ENCODE measurements around the gene OTOG. TPM values are rescaled to one million over a fixed set of nuclear protein-coding genes. Genes with fewer than 3 reads are reported as not detected.

Gene OTOG
- total RNA-seq, 1 donor, result not detected

- TF ChIP-seq CTCF (IDR thresholded peaks at IDR 0.05; ENCODE audit: insufficient read depth, low read length), result peak; percentile 8
- H3K4me3 ChIP-seq (ENCODE audit: low read depth, low read length), result no peak overlapping the region
- no peak for DNase-seq (ENCODE audit: low read depth)
These were observed 50.7 kb downstream of the OTOG start for GRCh38 chr11:17597770-17598169.

DNA sequence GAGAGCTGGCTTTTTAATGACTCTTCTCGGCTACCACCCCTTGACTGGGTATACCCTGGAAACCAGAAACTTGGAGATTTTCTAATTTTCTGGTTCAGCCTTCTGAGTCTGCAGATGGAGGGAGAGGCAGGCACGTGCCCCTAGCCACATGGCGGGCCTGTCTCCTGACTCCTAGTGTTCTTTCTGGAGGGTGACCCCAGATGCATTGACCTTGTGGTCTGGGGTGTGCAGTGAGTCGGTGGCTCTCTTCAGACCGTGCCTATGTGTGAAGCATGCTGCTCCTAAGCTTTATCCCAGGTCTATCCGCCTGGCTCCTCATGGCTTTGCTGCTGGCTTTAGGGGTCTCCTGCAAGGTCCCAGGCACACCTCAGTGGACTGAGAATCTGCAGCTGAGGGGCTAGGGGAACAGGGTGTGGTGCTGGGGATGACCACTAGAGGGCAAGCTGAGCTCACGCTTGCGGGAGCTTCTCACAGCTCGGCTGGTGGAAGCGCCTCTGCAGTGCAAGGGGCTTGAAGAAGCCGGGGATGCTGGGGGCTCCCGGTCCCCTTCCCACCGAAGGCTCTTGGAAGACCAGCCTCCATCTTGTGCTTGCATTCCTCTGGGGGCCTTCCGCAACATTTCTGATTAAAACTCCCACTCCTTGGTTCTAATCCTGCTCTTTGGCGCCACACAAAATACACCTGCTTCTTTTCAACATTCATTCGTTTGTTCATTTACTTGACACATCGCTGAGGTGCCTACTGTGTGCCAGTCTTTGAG, 51.8 kb downstream of the OTOG start:
- H3K4me3 ChIP-seq (ENCODE audit: low read depth, low read length), result no peak overlapping the region
- TF ChIP-seq CTCF (IDR thresholded peaks at IDR 0.05; ENCODE audit: insufficient read depth, low read length), result peak; percentile 98
- DNase-seq (ENCODE audit: low read depth), result peak; percentile 63

GRCh38 chr11:17599460-17599925, 52.4 kb downstream of the OTOG start:
- no peak overlapping the region for H3K4me3 ChIP-seq (ENCODE audit: low read depth, low read length)
- no peak for TF ChIP-seq CTCF (IDR thresholded peaks at IDR 0.05; ENCODE audit: insufficient read depth, low read length)
- no peak for DNase-seq (ENCODE audit: low read depth)

DNA sequence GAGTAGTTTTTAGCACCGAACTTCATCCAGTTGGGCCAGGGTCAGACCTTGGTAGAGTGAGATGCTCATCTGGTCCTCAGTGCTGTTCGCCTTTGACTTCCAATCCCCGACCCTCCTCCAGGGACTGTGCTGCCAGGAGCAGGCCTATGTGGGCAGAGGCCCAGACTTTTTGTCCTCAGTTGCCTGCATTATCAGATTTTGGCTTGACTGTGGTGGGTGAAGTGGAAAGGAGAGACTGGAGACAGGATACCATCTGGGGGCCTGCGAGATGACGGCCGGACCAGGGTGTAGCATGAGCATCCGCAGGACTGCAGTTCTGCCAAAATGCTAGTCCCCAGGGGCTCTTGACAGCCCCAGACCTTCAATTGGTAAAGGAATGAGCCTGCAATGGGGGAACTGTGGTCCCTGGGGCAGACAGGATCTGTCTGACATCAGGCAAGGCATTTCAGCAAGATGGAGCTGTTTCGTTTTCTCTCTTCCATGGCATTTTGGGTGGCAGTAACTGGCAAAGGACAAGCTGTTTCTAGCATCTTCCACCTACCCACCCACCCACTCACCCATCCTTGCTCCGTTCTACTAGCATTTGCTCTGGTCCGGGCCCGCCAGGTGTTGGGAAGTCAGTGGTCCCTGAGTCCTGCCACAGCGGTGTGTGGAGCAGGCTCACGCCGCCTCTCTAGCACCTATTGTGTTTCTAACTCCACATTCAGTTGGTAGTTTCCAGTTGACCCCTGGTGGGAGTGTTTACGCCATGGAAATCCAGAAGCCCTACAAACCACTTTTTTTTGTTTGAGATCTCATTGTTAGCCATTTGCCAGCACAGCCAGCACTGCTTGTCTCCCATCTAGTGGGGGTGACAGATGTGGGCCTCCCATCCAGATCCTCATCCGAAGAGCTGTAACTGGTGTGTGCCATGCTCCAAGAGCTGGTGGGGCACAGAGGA, 53.5 kb downstream of the OTOG start:
- TF ChIP-seq CTCF (IDR thresholded peaks at IDR 0.05; ENCODE audit: insufficient read depth, low read length), result no peak
- DNase-seq (ENCODE audit: low read depth), result no peak
- no peak overlapping the region for H3K4me3 ChIP-seq (ENCODE audit: low read depth, low read length)

- no peak overlapping the region for H3K4me3 ChIP-seq (ENCODE audit: low read depth, low read length)
- DNase-seq (ENCODE audit: low read depth), result no peak
- no peak for TF ChIP-seq CTCF (IDR thresholded peaks at IDR 0.05; ENCODE audit: insufficient read depth, low read length)
These were observed 54.2 kb downstream of the OTOG start for GRCh38 chr11:17601256-17601671.

DNA sequence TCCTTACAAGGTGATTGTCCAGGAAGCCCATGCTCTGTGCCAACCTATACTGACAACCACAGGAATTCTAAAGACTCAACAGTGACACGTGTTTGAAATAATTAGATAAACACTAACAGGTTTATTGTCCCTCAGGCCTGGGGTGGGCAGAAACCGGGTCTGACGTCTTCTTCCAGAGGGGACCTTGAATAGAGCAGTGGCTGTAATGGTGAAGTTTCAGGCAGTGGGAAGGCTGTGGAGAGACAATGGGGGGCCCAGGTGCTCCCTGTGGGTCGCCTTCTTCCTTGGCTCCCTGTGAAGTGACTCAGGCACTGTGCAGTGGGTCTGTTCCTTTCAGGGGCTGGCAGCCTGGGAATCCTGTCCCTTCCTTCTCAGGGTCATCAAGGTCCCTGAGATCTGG, 54.6 kb downstream of the OTOG start:
- H3K4me3 ChIP-seq (ENCODE audit: low read depth, low read length), result no peak overlapping the region
- TF ChIP-seq CTCF (IDR thresholded peaks at IDR 0.05; ENCODE audit: insufficient read depth, low read length), result no peak
- DNase-seq (ENCODE audit: low read depth), result no peak
